ENCODE measurements around the gene ACADVL.
"Not testable (repeated sequence)": the region's sequence is repeated elsewhere in the genome, so short reads cannot be mapped to it uniquely, and the experiment has no call there.

ACADVL gene

GRCh38 chr17:7182101-7182500 is 37.6 kb upstream of the ACADVL start:
- H3K4me3 Mint-ChIP-seq; H3K36me3 Mint-ChIP-seq (ENCODE audit: low read depth); H3K9me3 Mint-ChIP-seq; H3K27ac Mint-ChIP-seq; DNase-seq (ENCODE audit: low spot score): not testable (repeated sequence)
- Mint-ChIP-seq H3K4me1 (ENCODE audit: low read depth) (peaks cover 14% of the 10 kb centered on the region), H3K27me3 (ENCODE audit: low read depth) (peaks cover 15% of the 10 kb centered on the region)

GRCh38 chr17:7183433-7184090 is 36.2 kb upstream of the ACADVL start:
- Mint-ChIP-seq H3K4me1 (ENCODE audit: low read depth) (peaks cover 4% of the 10 kb centered on the region), H3K27me3 (ENCODE audit: low read depth) (peaks cover 3% of the 10 kb centered on the region), H3K9me3 (no peaks in the 10 kb centered on the region), H3K4me3 (no peak overlapping the region), H3K27ac (no peak overlapping the region), H3K36me3 (ENCODE audit: low read depth) (no peaks in the 10 kb centered on the region)
- no peak for DNase-seq (ENCODE audit: low spot score)

- no peaks in the 10 kb centered on the region for H3K36me3 Mint-ChIP-seq (ENCODE audit: low read depth)
- no peak overlapping the region for H3K4me3 Mint-ChIP-seq
- no peaks in the 10 kb centered on the region for H3K9me3 Mint-ChIP-seq
- peaks cover 4% of the 10 kb centered on the region for H3K4me1 Mint-ChIP-seq (ENCODE audit: low read depth)
- H3K27ac Mint-ChIP-seq = no peak overlapping the region
- H3K27me3 Mint-ChIP-seq (ENCODE audit: low read depth) = peaks cover 3% of the 10 kb centered on the region
- DNase-seq (ENCODE audit: low spot score) = no peak
Observed at GRCh38 chr17:7184091-7184488, 35.6 kb upstream of the ACADVL start.

- DNase-seq (ENCODE audit: low spot score) = no peak
- H3K27me3 Mint-ChIP-seq (ENCODE audit: low read depth) = no peaks in the 10 kb centered on the region
- no peak overlapping the region for H3K4me3 Mint-ChIP-seq
- peaks cover 4% of the 10 kb centered on the region for H3K4me1 Mint-ChIP-seq (ENCODE audit: low read depth)
- no peaks in the 10 kb centered on the region for H3K36me3 Mint-ChIP-seq (ENCODE audit: low read depth)
- no peak overlapping the region for H3K27ac Mint-ChIP-seq
- H3K9me3 Mint-ChIP-seq = no peaks in the 10 kb centered on the region
Observed at GRCh38 chr17:7184647-7185046, 35.1 kb upstream of the ACADVL start.

GRCh38 chr17:7186241-7186640 is 33.5 kb upstream of the ACADVL start:
- Mint-ChIP-seq H3K4me1 (ENCODE audit: low read depth) (peaks cover 4% of the 10 kb centered on the region), H3K4me3 (no peak overlapping the region), H3K27me3 (ENCODE audit: low read depth) (no peaks in the 10 kb centered on the region), H3K9me3 (no peaks in the 10 kb centered on the region), H3K27ac (no peak overlapping the region), H3K36me3 (ENCODE audit: low read depth) (no peaks in the 10 kb centered on the region)
- no peak for DNase-seq (ENCODE audit: low spot score)

GRCh38 chr17:7190276-7190917 is 29.3 kb upstream of the ACADVL start:
- Mint-ChIP-seq H3K4me1 (ENCODE audit: low read depth) (peaks cover 4% of the 10 kb centered on the region), H3K9me3 (no peaks in the 10 kb centered on the region), H3K36me3 (ENCODE audit: low read depth) (no peaks in the 10 kb centered on the region), H3K4me3 (no peak overlapping the region), H3K27me3 (ENCODE audit: low read depth) (no peaks in the 10 kb centered on the region), H3K27ac (no peak overlapping the region)
- DNase-seq (ENCODE audit: low spot score) = no peak

- Mint-ChIP-seq H3K36me3 (ENCODE audit: low read depth) (no peaks in the 10 kb centered on the region), H3K27ac (no peak overlapping the region), H3K4me3 (no peak overlapping the region), H3K4me1 (ENCODE audit: low read depth) (peaks cover 4% of the 10 kb centered on the region), H3K9me3 (no peaks in the 10 kb centered on the region), H3K27me3 (ENCODE audit: low read depth) (no peaks in the 10 kb centered on the region)
- no peak for DNase-seq (ENCODE audit: low spot score)
Observed at GRCh38 chr17:7191069-7191468, 28.7 kb upstream of the ACADVL start.

GRCh38 chr17:7191571-7192270 is 28.0 kb upstream of the ACADVL start:
- no peaks in the 10 kb centered on the region for H3K36me3 Mint-ChIP-seq (ENCODE audit: low read depth)
- H3K4me3 Mint-ChIP-seq = no peak overlapping the region
- no peaks in the 10 kb centered on the region for H3K9me3 Mint-ChIP-seq
- H3K27ac Mint-ChIP-seq = no peak overlapping the region
- H3K4me1 Mint-ChIP-seq (ENCODE audit: low read depth) = no peaks in the 10 kb centered on the region
- no peaks in the 10 kb centered on the region for H3K27me3 Mint-ChIP-seq (ENCODE audit: low read depth)
- no peak for DNase-seq (ENCODE audit: low spot score)

GRCh38 chr17:7192271-7192937 is 27.3 kb upstream of the ACADVL start:
- Mint-ChIP-seq H3K9me3 (no peaks in the 10 kb centered on the region), H3K36me3 (ENCODE audit: low read depth) (no peaks in the 10 kb centered on the region), H3K27ac (no peak overlapping the region), H3K4me1 (ENCODE audit: low read depth) (no peaks in the 10 kb centered on the region), H3K4me3 (no peak overlapping the region), H3K27me3 (ENCODE audit: low read depth) (no peaks in the 10 kb centered on the region)
- no peak for DNase-seq (ENCODE audit: low spot score)

GRCh38 chr17:7195971-7196370 is 23.8 kb upstream of the ACADVL start:
- H3K27ac Mint-ChIP-seq = no peak overlapping the region
- no peak for DNase-seq (ENCODE audit: low spot score)
- H3K4me1 Mint-ChIP-seq (ENCODE audit: low read depth) = no peaks in the 10 kb centered on the region
- H3K4me3 Mint-ChIP-seq = no peak overlapping the region
- no peaks in the 10 kb centered on the region for H3K9me3 Mint-ChIP-seq
- H3K27me3 Mint-ChIP-seq (ENCODE audit: low read depth) = no peaks in the 10 kb centered on the region
- no peaks in the 10 kb centered on the region for H3K36me3 Mint-ChIP-seq (ENCODE audit: low read depth)

GRCh38 chr17:7196651-7197401 is 22.9 kb upstream of the ACADVL start:
- H3K27ac Mint-ChIP-seq = no peak overlapping the region
- DNase-seq (ENCODE audit: low spot score) = no peak
- no peaks in the 10 kb centered on the region for H3K4me1 Mint-ChIP-seq (ENCODE audit: low read depth)
- H3K4me3 Mint-ChIP-seq = no peak overlapping the region
- H3K9me3 Mint-ChIP-seq = no peaks in the 10 kb centered on the region
- no peaks in the 10 kb centered on the region for H3K27me3 Mint-ChIP-seq (ENCODE audit: low read depth)
- no peaks in the 10 kb centered on the region for H3K36me3 Mint-ChIP-seq (ENCODE audit: low read depth)

GRCh38 chr17:7203391-7203790 is 16.3 kb upstream of the ACADVL start:
- Mint-ChIP-seq H3K4me1 (ENCODE audit: low read depth) (peaks cover 24% of the 10 kb centered on the region), H3K9me3 (no peaks in the 10 kb centered on the region), H3K27ac (peak overlapping the region; percentile 90), H3K36me3 (ENCODE audit: low read depth) (no peaks in the 10 kb centered on the region), H3K27me3 (ENCODE audit: low read depth) (no peaks in the 10 kb centered on the region), H3K4me3 (peak overlapping the region; percentile 82)
- DNase-seq (ENCODE audit: low spot score) = no peak

- no peaks in the 10 kb centered on the region for H3K27me3 Mint-ChIP-seq (ENCODE audit: low read depth)
- H3K36me3 Mint-ChIP-seq (ENCODE audit: low read depth) = no peaks in the 10 kb centered on the region
- H3K27ac Mint-ChIP-seq = peak overlapping the region; percentile 90
- no peak for DNase-seq (ENCODE audit: low spot score)
- peak overlapping the region; percentile 82 for H3K4me3 Mint-ChIP-seq
- H3K4me1 Mint-ChIP-seq (ENCODE audit: low read depth) = peaks cover 24% of the 10 kb centered on the region
- no peaks in the 10 kb centered on the region for H3K9me3 Mint-ChIP-seq
Observed at GRCh38 chr17:7204336-7204735, 15.4 kb upstream of the ACADVL start.

Data from T-helper 2 cell treated with Interferon-gamma antibody and Interleukin-4, amounts not matched to agents 5 μg/mL and 100 μg/mL, for 36 hours (primary cell).